Measurements from ENCODE around the gene MROH8.

DNA sequence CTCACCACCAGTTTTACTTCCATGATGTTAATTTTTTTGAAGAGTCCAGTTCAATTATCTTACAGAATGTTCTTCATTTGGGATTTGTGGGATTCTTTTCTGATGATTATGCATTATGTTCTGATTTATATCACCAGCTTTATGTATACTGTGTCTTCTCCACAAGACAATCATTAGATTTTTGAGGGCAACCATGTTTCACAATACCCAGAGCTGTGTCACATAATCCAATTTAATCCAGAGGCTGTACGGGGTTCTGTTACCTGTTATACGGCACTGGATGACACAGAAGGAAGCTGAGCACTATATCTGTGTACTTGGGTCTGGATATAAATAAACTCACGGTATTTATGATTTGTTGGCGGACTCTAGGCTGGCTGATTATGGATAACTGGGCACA is 41.8 kb downstream of the MROH8 start:
- TF ChIP-seq, protein P1, sequence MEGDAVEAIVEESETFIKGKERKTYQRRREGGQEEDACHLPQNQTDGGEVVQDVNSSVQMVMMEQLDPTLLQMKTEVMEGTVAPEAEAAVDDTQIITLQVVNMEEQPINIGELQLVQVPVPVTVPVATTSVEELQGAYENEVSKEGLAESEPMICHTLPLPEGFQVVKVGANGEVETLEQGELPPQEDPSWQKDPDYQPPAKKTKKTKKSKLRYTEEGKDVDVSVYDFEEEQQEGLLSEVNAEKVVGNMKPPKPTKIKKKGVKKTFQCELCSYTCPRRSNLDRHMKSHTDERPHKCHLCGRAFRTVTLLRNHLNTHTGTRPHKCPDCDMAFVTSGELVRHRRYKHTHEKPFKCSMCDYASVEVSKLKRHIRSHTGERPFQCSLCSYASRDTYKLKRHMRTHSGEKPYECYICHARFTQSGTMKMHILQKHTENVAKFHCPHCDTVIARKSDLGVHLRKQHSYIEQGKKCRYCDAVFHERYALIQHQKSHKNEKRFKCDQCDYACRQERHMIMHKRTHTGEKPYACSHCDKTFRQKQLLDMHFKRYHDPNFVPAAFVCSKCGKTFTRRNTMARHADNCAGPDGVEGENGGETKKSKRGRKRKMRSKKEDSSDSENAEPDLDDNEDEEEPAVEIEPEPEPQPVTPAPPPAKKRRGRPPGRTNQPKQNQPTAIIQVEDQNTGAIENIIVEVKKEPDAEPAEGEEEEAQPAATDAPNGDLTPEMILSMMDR (conservative IDR thresholded peaks at IDR 0.05), result no peak
- no peak for TF ChIP-seq EZH2 (IDR thresholded peaks at IDR 0.05; ENCODE audit: low read depth)
